HG03354 (cell line): ENCODE data around the gene ABCF3.

Experiments used
- ATAC-seq: cut with Tn5 transposase; IDR thresholded peaks from one replicate; pipeline ENCODE4 v1.9.1; 2021; ENCODE audit warnings: mild to moderate bottlenecking; ENCODE audit not compliant: unreplicated experiment, poor library complexity, severe bottlenecking

Gene ABCF3

GRCh38 chr3:184166671-184167070, 19.3 kb upstream of the ABCF3 start:
- ATAC-seq: no peak

- ATAC-seq: no peak
Measured at GRCh38 chr3:184167786-184168185, 18.2 kb upstream of the ABCF3 start.

GRCh38 chr3:184168363-184169120, 17.5 kb upstream of the ABCF3 start:
- no peak for ATAC-seq

- ATAC-seq: no peak
Measured at GRCh38 chr3:184169896-184170875, 15.8 kb upstream of the ABCF3 start.

DNA sequence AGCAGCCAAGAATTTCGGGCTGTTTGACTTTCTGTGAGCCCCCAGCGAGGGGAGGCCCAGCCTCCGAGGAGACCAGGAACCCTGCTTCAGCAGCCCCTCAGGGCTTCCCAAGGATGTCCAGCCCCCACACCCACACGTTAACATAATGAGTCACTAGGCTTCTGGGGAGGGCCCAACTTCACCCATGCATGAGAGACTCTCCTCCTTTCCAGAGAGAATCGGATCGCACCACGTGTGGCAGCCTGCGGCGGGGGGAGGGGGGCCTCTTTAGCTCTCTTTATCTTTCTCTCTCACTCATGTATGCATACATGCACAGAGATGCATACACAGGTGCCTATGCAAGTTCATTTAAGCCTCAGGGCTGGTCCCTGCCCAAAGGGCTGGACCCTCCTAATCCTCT, 14.4 kb upstream of the ABCF3 start:
- no peak for ATAC-seq

DNA sequence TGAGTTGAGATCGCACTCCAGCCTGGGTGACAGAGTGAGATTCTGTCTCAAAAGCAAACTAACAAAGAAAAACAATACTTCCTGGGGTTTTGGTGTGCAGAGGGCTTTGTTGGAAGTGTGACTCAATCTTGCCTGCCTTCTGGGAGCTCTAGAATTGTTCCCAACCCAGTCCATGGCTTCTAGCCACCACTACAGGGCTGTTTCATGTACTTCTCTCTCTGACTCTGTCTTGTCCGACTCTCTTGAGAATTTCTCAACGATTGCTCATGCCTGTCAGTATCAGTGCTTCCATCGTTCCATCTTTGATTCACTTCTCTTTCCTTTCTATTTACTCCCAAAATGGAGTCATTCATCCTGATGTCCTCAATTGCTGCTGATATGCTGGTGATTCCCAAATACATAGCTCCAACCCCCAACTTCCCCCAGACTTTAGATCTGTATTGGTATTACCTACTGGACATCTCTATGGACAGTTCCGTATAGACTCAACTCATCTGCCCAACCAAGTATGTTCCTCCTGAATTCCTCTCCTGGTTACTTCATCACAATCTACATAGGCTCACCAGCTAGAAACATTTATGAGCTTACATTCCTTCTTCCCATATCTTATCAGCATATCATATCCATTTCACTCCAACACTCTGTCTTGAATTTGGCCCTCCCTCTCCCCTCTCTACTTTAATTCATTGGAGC, 13.2 kb upstream of the ABCF3 start:
- no peak for ATAC-seq

- no peak for ATAC-seq
Measured at GRCh38 chr3:184173374-184173722, 12.7 kb upstream of the ABCF3 start.

DNA sequence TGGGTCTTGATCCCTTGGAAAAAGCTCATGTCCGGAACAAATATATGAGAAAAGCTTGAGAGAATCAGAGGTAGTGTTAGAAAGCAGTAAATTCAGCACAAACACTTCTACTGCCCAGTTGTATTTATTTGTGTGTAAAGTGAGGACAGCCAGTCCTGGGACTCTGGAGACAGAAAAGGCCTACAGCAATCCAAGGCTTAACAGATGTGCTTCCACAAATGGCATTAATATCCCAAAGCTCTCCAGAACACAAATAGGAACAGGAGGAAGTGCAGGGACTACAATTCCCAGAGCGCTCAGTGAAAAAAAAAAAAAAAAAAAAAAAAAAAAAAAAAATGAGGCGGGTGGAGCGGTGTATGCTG, 11.7 kb upstream of the ABCF3 start:
- peak; percentile 0 for ATAC-seq

DNA sequence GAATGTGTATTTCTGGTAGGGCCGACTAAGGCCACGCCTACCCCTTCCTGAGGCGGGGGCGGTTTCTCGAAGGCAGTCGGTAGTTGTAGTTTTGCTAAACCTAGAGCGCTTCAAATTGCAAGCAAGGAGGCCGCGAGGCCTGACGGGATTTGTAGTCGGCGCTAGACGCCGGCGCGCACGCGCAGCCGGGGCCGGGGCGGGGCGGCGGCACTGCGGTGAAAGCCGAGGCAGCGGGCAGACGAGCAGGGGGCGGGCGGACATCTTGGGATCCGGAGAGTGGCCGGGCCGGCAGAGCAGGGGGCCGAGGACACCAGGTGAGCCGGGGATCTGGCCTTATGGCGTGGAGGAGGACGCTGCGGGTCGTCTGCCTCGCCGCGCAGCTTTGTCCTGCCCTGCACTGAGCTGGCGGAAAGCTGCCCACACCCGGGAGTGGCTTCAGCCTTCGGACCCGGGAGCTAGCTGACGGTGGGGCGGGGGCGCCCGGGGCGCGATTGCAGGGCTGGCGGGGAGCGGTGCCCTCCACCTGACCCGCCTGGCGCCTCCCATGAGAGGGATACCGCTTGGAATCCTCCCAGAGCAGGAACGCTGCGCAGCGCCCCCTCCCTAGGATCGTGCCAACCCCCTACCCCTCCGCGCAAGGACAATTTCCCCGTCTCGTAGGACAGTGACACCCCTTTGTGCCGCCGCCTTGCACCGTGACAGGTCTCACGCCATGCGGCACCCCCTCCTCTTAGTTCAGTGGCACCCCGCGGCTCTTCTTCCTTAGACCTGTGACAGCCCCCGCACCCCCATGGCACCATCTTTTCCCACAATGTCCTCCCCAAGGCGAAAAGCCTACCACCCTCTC, 11.1 kb upstream of the ABCF3 start, which contains the start of gene AP2M1:
Gene AP2M1 (plus strand): TSS at position 210 of the 847 bp plus-strand sequence. CDS start 2,139 bp downstream, outside the sequence.
- ATAC-seq: peak; percentile 97

DNA sequence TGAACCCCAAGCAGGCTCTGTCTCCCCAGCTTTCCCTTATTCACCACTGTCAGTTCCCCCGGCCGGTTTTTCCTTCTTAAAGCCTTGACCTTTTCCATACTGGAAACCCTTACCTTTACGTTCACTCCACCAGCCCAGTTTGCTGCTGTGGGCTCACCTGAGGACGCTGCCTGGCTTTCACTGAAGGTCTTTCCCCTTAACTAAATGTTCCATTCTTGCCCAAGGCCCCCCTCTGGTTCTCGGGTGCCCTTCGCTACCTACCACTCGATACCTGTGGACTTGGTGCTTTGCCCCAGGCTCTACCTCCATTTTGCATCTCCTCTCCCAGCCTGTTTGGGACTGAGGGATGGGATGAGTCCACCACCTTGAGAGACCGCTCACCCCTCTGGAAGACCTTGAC, 10.5 kb upstream of the ABCF3 start:
- no peak for ATAC-seq

GRCh38 chr3:184175981-184176376, 10.0 kb upstream of the ABCF3 start:
- no peak for ATAC-seq

- no peak for ATAC-seq
Measured at GRCh38 chr3:184176377-184177330, 9.3 kb upstream of the ABCF3 start.

DNA sequence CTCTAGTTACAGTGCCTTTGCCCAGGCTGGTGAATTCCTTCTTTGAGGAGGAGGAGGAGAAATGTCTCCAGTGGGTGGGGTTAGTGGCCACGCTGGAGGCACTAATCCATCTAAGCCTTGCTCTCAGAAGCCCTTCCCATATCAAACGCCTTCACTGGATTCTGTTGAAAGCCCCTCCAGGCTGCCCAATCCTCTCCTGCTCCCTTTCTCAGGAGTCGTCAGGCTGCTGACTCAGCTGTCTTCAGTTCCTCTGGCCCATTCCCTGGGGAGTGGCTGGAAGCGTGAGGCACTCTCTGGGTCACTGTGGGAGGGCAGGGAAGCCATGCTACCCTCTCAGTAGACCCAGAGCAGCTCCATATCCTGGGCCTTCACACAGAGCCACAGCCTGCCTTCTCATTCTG, 8.7 kb upstream of the ABCF3 start:
- no peak for ATAC-seq

GRCh38 chr3:184177767-184178306, 8.2 kb upstream of the ABCF3 start:
- no peak for ATAC-seq

- no peak for ATAC-seq
Measured at GRCh38 chr3:184178521-184179138, 7.4 kb upstream of the ABCF3 start.

GRCh38 chr3:184180165-184180564, 5.8 kb upstream of the ABCF3 start:
- no peak for ATAC-seq

DNA sequence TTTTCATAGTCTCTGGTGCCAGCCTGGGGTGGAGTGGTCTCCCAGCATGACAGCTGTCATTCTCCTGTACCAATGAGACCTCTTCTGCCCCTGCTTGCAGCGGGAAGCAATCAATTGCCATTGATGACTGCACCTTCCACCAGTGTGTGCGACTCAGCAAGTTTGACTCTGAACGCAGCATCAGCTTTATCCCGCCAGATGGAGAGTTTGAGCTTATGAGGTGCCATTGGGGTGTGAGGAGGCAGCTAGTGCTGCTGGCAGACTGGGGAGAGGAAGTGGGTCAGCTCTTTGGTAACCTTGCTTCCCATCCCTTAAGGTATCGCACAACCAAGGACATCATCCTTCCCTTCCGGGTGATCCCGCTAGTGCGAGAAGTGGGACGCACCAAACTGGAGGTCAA, 4.4 kb upstream of the ABCF3 start:
- no peak for ATAC-seq

- ATAC-seq: no peak
Measured at GRCh38 chr3:184183679-184184078, 2.3 kb upstream of the ABCF3 start.
